DND-41 (cell line): ENCODE data around the gene AMPH.
A peak's percentile ranks its signal among the peaks of the same experiment; 100 is the strongest.

Experiments
- ATAC-seq: fragments of 200-7000 bp; cut with Tn5 transposase; 3 replicates; pipeline ENCODE4 v1.9.1; 2021; ENCODE audit warnings: low read depth; ENCODE audit not compliant: insufficient read depth
- DNase-seq: peaks from one replicate; pipeline ENCODE4 v3.0.0-alpha.2; 2020
- H2AFZ ChIP-seq: 2 replicates; pipeline ENCODE4 v1.6.0; 2012; ENCODE audit warnings: low read depth, low read length
- H3K27ac ChIP-seq: 2 replicates; pipeline ENCODE4 v1.5.1; 2012; ENCODE audit warnings: low read length, inconsistent platforms
- H3K27me3 ChIP-seq: fragments of 200-600 bp; sonication (generic); 2 replicates; pipeline ENCODE4 v1.6.0; 2012; ENCODE audit warnings: low read length, mild to moderate bottlenecking, inconsistent platforms; ENCODE audit not compliant: insufficient read depth, poor library complexity
- H3K36me3 ChIP-seq: 2 replicates; pipeline ENCODE4 v1.5.1; 2012; ENCODE audit warnings: low read length, inconsistent platforms; ENCODE audit not compliant: insufficient read depth
- H3K4me1 ChIP-seq: 2 replicates; pipeline ENCODE4 v1.5.1; 2012; ENCODE audit warnings: mild to moderate bottlenecking, low read length; ENCODE audit not compliant: insufficient read depth
- H3K4me2 ChIP-seq: 2 replicates; pipeline ENCODE4 v1.6.0; 2012; ENCODE audit warnings: mild to moderate bottlenecking, moderate library complexity, low read length, inconsistent platforms; ENCODE audit not compliant: insufficient read depth
- H3K4me3 ChIP-seq, 2 experiments: fragments of 200-600 bp in 1 of 2; shearing (Covaris generic) in 1 of 2; 2 replicates each; pipeline ENCODE4 v1.5.1; 2012 to 2016; ENCODE audit warnings: inconsistent platforms in 2 of 2, low read length in 2 of 2, mild to moderate bottlenecking in 2 of 2, low read depth in 1 of 2, moderate library complexity in 1 of 2
- H3K79me2 ChIP-seq: 2 replicates; pipeline ENCODE4 v1.6.0; 2012; ENCODE audit warnings: low read length, inconsistent platforms; ENCODE audit not compliant: insufficient read depth
- H3K9ac ChIP-seq: 2 replicates; pipeline ENCODE4 v1.6.0; 2012; ENCODE audit warnings: low read depth, mild to moderate bottlenecking, inconsistent platforms, low read length, moderate library complexity
- H3K9me3 ChIP-seq: 2 replicates; pipeline ENCODE4 v1.5.1; 2012; ENCODE audit warnings: low read length, moderate library complexity, mild to moderate bottlenecking, inconsistent platforms; ENCODE audit not compliant: insufficient read depth, severe bottlenecking
- H4K20me1 ChIP-seq: 2 replicates; pipeline ENCODE4 v1.6.0; 2012; ENCODE audit warnings: low read length; ENCODE audit not compliant: insufficient read depth
- CTCF ChIP-seq: IDR thresholded peaks from 2 replicates; pipeline ENCODE4 v1.5.1; 2012; ENCODE audit warnings: borderline replicate concordance, low read length, moderate library complexity, mild to moderate bottlenecking; ENCODE audit not compliant: poor library complexity, severe bottlenecking; ENCODE audit errors: extremely low read depth
- EZH2 ChIP-seq: IDR thresholded peaks from 3 replicates; pipeline ENCODE4 v1.6.1; 2012; ENCODE audit warnings: borderline replicate concordance, low read depth, mild to moderate bottlenecking, moderate library complexity, low read length, inconsistent platforms; ENCODE audit not compliant: severe bottlenecking

Gene AMPH

GRCh38 chr7:38374507-38374906 lies 256.7 kb downstream of the AMPH start:
- Histone ChIP-seq H3K27ac (no peak overlapping the region), H3K27me3 (no peaks in the 10 kb centered on the region), H3K4me3 (no peak overlapping the region), H3K9ac (no peak overlapping the region), H3K4me2 (no peak overlapping the region), H3K9me3 (no peaks in the 10 kb centered on the region), H3K79me2 (peaks cover 69% of the 10 kb centered on the region), H3K4me1 (peaks cover 8% of the 10 kb centered on the region), H4K20me1 (peaks cover 32% of the 10 kb centered on the region; the same call in 1 of the 2 replicates), H2AFZ (no peak overlapping the region), H3K36me3 (peaks cover 71% of the 10 kb centered on the region)
- DNase-seq (peak; percentile 61), ATAC-seq (peak; percentile 55; the same call in 1 of the 3 replicates)
- peak; percentile 81 for TF ChIP-seq CTCF
- TF ChIP-seq EZH2, result no peak

- peaks cover 79% of the 10 kb centered on the region for H3K79me2 ChIP-seq
- TF ChIP-seq EZH2 (no peak), CTCF (no peak)
- no peak overlapping the region for H3K27ac ChIP-seq
- no peak overlapping the region for H3K9ac ChIP-seq
- no peaks in the 10 kb centered on the region for H3K9me3 ChIP-seq
- no peak overlapping the region for H3K4me2 ChIP-seq
- H3K27me3 ChIP-seq, result no peaks in the 10 kb centered on the region
- H4K20me1 ChIP-seq, result peaks cover 36% of the 10 kb centered on the region
- DNase-seq, result no peak
- H2AFZ ChIP-seq, result no peak overlapping the region
- peaks cover 66% of the 10 kb centered on the region for H3K36me3 ChIP-seq
- no peak overlapping the region for H3K4me3 ChIP-seq
- no peak for ATAC-seq
- H3K4me1 ChIP-seq, result peaks cover 17% of the 10 kb centered on the region
Observed at GRCh38 chr7:38373155-38373554, 258.0 kb downstream of the AMPH start.

- no peak for DNase-seq
- no peak for ATAC-seq
- peaks cover 84% of the 10 kb centered on the region for H3K79me2 ChIP-seq
Observed at GRCh38 chr7:38372290-38372689, 258.9 kb downstream of the AMPH start.

More at GRCh38 chr7:38372290-38372689, 258.9 kb downstream of the AMPH start:
- H3K27ac ChIP-seq, result peak overlapping the region; percentile 39; the same call in 1 of the 2 replicates
- no peak overlapping the region for H3K9ac ChIP-seq
- H4K20me1 ChIP-seq, result peaks cover 38% of the 10 kb centered on the region
- TF ChIP-seq CTCF (no peak), EZH2 (no peak)
- no peak overlapping the region for H3K4me2 ChIP-seq
- no peak overlapping the region for H2AFZ ChIP-seq
- no peaks in the 10 kb centered on the region for H3K9me3 ChIP-seq
- no peaks in the 10 kb centered on the region for H3K27me3 ChIP-seq
- H3K4me1 ChIP-seq, result peaks cover 25% of the 10 kb centered on the region
- H3K36me3 ChIP-seq, result peaks cover 61% of the 10 kb centered on the region
- H3K4me3 ChIP-seq, result no peak overlapping the region
